LNCaP clone FGC (cell line): ENCODE data around the gene C5orf46.
"Not testable (repeated sequence)": the region's sequence is repeated elsewhere in the genome, so short reads cannot be mapped to it uniquely, and the experiment has no call there.

Experiments used
- DNase-seq: peaks from one replicate; pipeline ENCODE4 v3.0.0-alpha.2; 2011; ENCODE audit warnings: low read depth
- H3K4me3 ChIP-seq: 2 replicates; pipeline ENCODE4 v1.5.1; 2011; ENCODE audit warnings: mild to moderate bottlenecking, low read depth, low read length, control low read depth
- CTCF ChIP-seq: IDR thresholded peaks from 2 replicates; pipeline ENCODE4 v1.5.1; 2012; ENCODE audit warnings: mild to moderate bottlenecking; ENCODE audit not compliant: control insufficient read depth, insufficient read depth; ENCODE audit errors: extremely low read depth

The C5orf46 gene

GRCh38 chr5:147906326-147907095 is at the start of gene C5orf46:
C5orf46 (minus strand) TSS chr5:147906538; CDS start chr5:147906501, 37 bp downstream.
- no peak for DNase-seq
- TF ChIP-seq CTCF, result no peak
- no peak within 1 kb of the TSS for H3K4me3 ChIP-seq

DNA sequence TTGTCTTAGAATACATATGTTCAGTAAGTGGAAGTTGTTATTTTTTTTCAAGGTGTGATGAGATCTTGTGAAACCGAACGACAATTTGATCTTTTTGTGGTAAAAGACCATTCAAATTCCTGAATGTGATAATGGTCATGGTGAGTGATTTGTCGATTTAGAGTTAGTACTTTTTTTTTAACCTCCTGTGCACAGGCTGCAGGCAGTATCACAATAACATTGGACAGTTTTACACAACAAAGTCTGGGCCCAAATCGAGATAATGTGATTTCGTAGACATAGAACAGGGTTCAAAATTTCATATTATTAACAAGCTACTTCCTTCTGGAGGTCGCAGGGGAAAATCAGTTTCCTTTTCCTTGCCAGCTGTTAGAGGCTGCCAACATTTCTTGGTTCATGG is 48.6 kb upstream of the C5orf46 start:
- no peak overlapping the region for H3K4me3 ChIP-seq
- DNase-seq, result no peak
- TF ChIP-seq CTCF, result no peak

DNA sequence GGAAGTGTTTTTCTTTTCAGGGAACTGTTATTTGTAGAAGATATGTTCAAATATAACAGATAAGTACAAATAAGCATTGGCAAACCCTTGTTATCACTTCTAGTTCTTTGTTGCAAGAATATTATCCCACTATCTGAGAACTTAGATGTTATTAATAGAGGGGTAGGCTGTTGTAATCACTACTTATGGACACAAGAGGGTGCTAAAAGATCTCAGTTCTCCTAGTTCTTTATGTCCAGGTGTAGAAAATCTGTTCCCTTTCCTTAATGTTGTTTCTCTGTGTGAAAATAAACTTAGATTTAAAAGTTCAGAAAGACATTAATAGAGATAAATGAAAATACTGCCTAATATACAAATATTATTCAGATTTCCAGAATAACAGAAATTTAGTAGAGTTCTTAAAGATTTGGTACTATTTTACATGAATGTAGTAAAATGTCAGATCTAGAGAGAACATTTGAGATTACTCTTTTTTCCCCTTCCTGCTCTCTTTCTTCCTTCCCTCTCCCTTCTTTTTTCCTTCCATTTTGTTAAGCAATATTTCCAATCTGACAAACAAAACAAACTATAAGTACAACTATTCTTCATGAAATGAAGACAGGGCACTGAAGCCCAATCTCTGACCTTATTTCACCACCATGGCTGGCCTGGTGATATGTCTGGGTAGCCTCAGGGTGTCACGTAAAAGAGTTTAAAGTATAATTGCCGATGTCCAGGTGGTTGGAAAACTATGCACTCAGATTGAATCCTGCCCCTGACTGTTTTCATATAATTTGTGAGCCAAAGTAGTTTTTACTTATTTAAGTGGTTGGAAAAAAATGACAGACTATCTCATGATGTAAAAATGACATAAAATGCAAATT is 43.6 kb upstream of the C5orf46 start:
- TF ChIP-seq CTCF, result peak; percentile 59
- DNase-seq, result peak; percentile 30

DNA sequence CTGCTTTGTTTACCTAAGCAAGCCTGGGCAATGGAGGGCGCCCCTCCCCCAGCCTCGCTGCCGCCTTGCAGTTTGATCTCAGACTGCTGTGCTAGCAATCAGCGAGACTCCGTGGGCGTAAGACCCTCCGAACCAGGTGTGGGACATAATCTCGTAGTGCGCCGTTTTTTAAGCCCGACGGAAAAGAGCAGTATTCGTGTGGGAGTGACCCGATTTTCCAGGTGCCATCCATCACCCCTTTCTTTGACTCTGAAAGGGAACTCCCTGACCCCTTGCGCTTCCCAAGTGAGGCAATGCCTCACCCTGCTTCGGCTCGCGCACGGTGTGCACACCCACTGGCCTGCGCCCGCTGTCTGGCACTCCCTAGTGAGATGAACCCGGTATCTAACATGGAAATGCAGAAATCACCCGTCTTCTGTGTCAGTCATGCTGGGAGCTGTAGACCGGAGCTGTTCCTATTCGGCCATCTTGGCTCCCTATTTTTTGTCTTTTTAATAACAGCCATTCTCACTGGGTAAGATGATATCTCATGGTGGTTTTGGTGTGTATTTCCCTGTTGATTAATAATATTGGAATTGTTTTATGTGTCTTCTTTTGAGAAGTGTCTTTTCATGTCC is 40.4 kb upstream of the C5orf46 start:
- DNase-seq, H3K4me3 ChIP-seq: not testable (repeated sequence)

More for the DNA sequence above, 43.6 kb upstream of the C5orf46 start:
- H3K4me3 ChIP-seq, result no peak overlapping the region

- DNase-seq, result no peak
- no peak for TF ChIP-seq CTCF
- no peak overlapping the region for H3K4me3 ChIP-seq
Measured at GRCh38 chr5:147939431-147940114, 33.2 kb upstream of the C5orf46 start.

DNA sequence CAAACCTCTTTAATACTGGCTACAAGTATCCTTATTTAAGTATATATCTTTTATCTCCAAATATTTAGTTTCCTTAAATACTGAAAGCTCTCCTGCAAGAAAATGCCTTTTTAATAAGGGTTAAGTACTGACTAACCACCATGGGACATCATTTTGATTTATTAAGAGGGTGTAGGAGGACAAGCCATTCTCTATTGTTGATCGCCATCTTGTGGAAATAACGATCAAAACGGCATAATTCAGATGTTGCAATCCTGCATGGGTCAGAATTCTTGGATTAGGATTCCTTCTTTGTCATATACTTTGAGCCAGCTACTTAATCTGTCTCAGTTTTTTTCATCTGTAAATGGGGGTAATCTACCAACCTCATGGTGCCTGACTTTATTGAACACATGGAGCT is 28.7 kb upstream of the C5orf46 start:
- peak; percentile 46 for DNase-seq
- H3K4me3 ChIP-seq, result no peak overlapping the region
- peak; percentile 79 for TF ChIP-seq CTCF

GRCh38 chr5:147930769-147931168 is 24.4 kb upstream of the C5orf46 start:
- H3K4me3 ChIP-seq, result no peak overlapping the region
- no peak for DNase-seq
- no peak for TF ChIP-seq CTCF
